HEK293 (cell line): ENCODE measurements around the gene ASPSCR1.

Experiments used
- BCL11B ChIP-seq: fragments of 450-650 bp; formaldehyde crosslinking; IDR thresholded peaks from 2 replicates; pipeline ENCODE4 v1.5.1; 2016; ENCODE audit warnings: low read depth, missing biosample characterization, missing genetic modification characterization
- EGR2 ChIP-seq: fragments of 450-650 bp; formaldehyde crosslinking; IDR thresholded peaks from 2 replicates; pipeline ENCODE4 v1.5.1; 2016; ENCODE audit warnings: low read depth, missing biosample characterization, missing genetic modification characterization
- FEZF1 ChIP-seq: fragments of 450-650 bp; formaldehyde crosslinking; IDR thresholded peaks from 2 replicates; pipeline ENCODE4 v1.5.1; 2016; ENCODE audit warnings: missing biosample characterization, missing genetic modification characterization
- GFI1B ChIP-seq: fragments of 450-650 bp; formaldehyde crosslinking; IDR thresholded peaks from 2 replicates; pipeline ENCODE4 v1.5.1; 2016; ENCODE audit warnings: missing biosample characterization, missing genetic modification characterization
- KLF17 ChIP-seq: fragments of 450-650 bp; formaldehyde crosslinking; IDR thresholded peaks from 2 replicates; pipeline ENCODE4 v1.5.1; 2016; ENCODE audit warnings: missing biosample characterization, missing genetic modification characterization
- KLF7 ChIP-seq: fragments of 450-650 bp; formaldehyde crosslinking; IDR thresholded peaks from 2 replicates; pipeline ENCODE4 v1.5.1; 2016; ENCODE audit warnings: missing biosample characterization, missing genetic modification characterization, borderline replicate concordance
- MEIS1 ChIP-seq: sonication (generic); formaldehyde crosslinking; IDR thresholded peaks from 2 replicates; pipeline ENCODE4 v1.8.1; 2022; ENCODE audit warnings: missing genetic modification reagents, mild to moderate bottlenecking, borderline replicate concordance
- OVOL3 ChIP-seq: fragments of 450-650 bp; formaldehyde crosslinking; IDR thresholded peaks from 2 replicates; pipeline ENCODE4 v1.5.1; 2016; ENCODE audit warnings: missing biosample characterization, missing genetic modification characterization
- PBX3 ChIP-seq: sonication (generic); formaldehyde crosslinking; IDR thresholded peaks from 2 replicates; pipeline ENCODE4 v1.8.1; 2022; ENCODE audit warnings: mild to moderate bottlenecking, moderate library complexity, missing genetic modification reagents
- ZFHX2 ChIP-seq: fragments of 450-650 bp; formaldehyde crosslinking; conservative IDR thresholded peaks from 2 replicates; pipeline ENCODE4 v1.5.1; 2016; ENCODE audit warnings: missing biosample characterization, missing genetic modification characterization
- ZFP41 ChIP-seq: fragments of 450-650 bp; formaldehyde crosslinking; IDR thresholded peaks from 2 replicates; pipeline ENCODE4 v1.5.1; 2016; ENCODE audit warnings: missing biosample characterization, missing genetic modification characterization, borderline replicate concordance
- ZNF140 ChIP-seq: fragments of 450-650 bp; formaldehyde crosslinking; IDR thresholded peaks from 2 replicates; pipeline ENCODE4 v1.5.1; 2016; ENCODE audit warnings: missing biosample characterization, missing genetic modification characterization
- ZNF155 ChIP-seq: fragments of 450-650 bp; formaldehyde crosslinking; IDR thresholded peaks from 2 replicates; pipeline ENCODE4 v1.5.1; 2016; ENCODE audit warnings: missing biosample characterization, missing genetic modification characterization
- ZNF19 ChIP-seq: fragments of 450-650 bp; formaldehyde crosslinking; IDR thresholded peaks from 2 replicates; pipeline ENCODE4; 2016; ENCODE audit warnings: missing biosample characterization, missing genetic modification characterization, low read depth
- ZNF423 ChIP-seq: fragments of 450-650 bp; formaldehyde crosslinking; IDR thresholded peaks from 2 replicates; pipeline ENCODE4 v1.5.1; 2016; ENCODE audit warnings: missing biosample characterization, missing genetic modification characterization
- ZNF560 ChIP-seq: fragments of 450-650 bp; formaldehyde crosslinking; IDR thresholded peaks from 2 replicates; pipeline ENCODE4 v1.5.1; 2017; ENCODE audit warnings: missing biosample characterization, missing genetic modification characterization, borderline replicate concordance
- ZNF621 ChIP-seq: fragments of 450-650 bp; formaldehyde crosslinking; IDR thresholded peaks from 2 replicates; pipeline ENCODE4 v1.5.1; 2017; ENCODE audit warnings: missing biosample characterization, missing genetic modification characterization
- ZNF623 ChIP-seq: fragments of 450-650 bp; formaldehyde crosslinking; IDR thresholded peaks from 2 replicates; pipeline ENCODE4 v1.5.1; 2016; ENCODE audit warnings: missing biosample characterization, missing genetic modification characterization
- ZNF626 ChIP-seq: fragments of 450-650 bp; sonication (Bioruptor Pico); formaldehyde crosslinking; IDR thresholded peaks from 2 replicates; pipeline ENCODE4 v1.5.1; 2018; ENCODE audit warnings: missing biosample characterization, missing genetic modification characterization, inconsistent platforms
- ZNF645 ChIP-seq: fragments of 450-650 bp; formaldehyde crosslinking; IDR thresholded peaks from 2 replicates; pipeline ENCODE4; 2016; ENCODE audit warnings: missing biosample characterization, missing genetic modification characterization
- ZNF670 ChIP-seq: fragments of 450-650 bp; formaldehyde crosslinking; IDR thresholded peaks from 2 replicates; pipeline ENCODE4 v1.5.1; 2016; ENCODE audit warnings: missing biosample characterization, missing genetic modification characterization, low read depth
- ZNF76 ChIP-seq: fragments of 450-650 bp; formaldehyde crosslinking; IDR thresholded peaks from 2 replicates; pipeline ENCODE4; 2016; ENCODE audit warnings: low read depth, missing biosample characterization, missing genetic modification characterization, borderline replicate concordance
- ZNF777 ChIP-seq: fragments of 450-650 bp; formaldehyde crosslinking; IDR thresholded peaks from 2 replicates; pipeline ENCODE4 v1.5.1; 2017; ENCODE audit warnings: missing biosample characterization, missing genetic modification characterization, borderline replicate concordance
- ZSCAN23 ChIP-seq: fragments of 450-650 bp; formaldehyde crosslinking; IDR thresholded peaks from 2 replicates; pipeline ENCODE4 v1.5.1; 2016; ENCODE audit warnings: missing biosample characterization, missing genetic modification characterization
- TF ChIP-seq, protein P1 (sequence below): fragments of 450-650 bp; IDR thresholded peaks from 2 replicates; pipeline ENCODE4 v1.5.1; 2018; ENCODE audit warnings: missing biosample characterization, mild to moderate bottlenecking, missing genetic modification characterization
- TF ChIP-seq, protein P2 (sequence below): fragments of 450-650 bp; formaldehyde crosslinking; IDR thresholded peaks from 2 replicates; pipeline ENCODE4 v1.5.1; 2016; ENCODE audit warnings: missing biosample characterization, missing genetic modification characterization
- TF ChIP-seq, protein P3 (sequence below): fragments of 450-650 bp; formaldehyde crosslinking; IDR thresholded peaks from 2 replicates; pipeline ENCODE4 v1.5.1; 2016; ENCODE audit warnings: missing biosample characterization, missing genetic modification characterization

The ASPSCR1 gene

DNA sequence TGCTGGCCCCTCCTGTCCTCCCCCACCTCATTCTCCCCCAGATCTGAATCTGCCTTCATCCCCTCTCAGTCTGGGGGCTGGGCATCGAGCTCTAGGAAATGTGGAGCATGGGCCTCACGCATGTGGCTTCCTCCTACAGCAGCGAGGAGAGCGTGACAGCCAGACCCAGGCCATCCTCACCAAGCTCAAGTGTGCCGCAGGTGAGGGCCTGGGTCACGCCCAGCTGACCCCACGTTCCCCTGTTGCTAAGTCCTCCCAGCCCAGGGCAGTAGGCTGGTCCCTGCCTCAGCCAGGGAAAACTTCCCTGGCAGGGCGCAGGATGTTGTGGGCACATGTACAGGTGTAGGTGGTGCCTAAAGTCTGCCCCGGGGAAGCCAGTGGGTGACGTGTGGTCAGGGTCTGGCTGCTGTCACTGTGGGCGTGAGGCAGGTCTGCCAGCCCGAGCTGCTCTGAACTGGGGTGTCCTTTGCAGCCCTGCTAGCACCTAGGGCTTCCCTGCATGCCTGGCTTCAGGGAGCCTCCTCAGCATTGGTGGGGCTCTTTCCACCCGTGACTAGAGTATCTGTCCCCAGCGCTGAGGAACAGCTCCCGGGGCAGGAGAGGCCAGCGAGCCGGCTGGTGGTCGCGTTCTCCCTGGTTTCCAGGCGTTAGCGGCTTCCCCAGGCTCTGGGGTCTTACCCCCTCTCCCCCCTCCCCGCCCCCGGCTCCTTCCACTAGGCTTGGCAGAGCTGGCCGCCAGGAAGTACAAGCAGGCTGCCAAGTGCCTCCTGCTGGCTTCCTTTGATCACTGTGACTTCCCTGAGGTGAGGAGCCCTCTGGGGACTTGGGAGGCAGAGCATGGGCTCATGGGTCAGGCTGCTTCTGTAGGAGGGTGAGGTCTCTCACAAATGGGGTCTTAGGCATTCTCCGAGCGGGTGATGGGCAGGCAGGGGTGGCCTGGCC lies 77.9 kb downstream of the ASPSCR1 start (continued):
- TF ChIP-seq ZNF155 (tag by site-specific recombination) (no peak), ZNF623 (tag by site-specific recombination) (no peak), ZSCAN23 (no peak), ZNF423 (tag by site-specific recombination) (peak; percentile 80; the same call in 1 of the 2 replicates), KLF7 (no peak), ZNF76 (tag by site-specific recombination) (no peak), ZNF560 (tag by site-specific recombination) (no peak), KLF17 (tag by site-specific recombination) (no peak), ZNF777 (tag by site-specific recombination) (no peak), FEZF1 (tag by site-specific recombination) (0 out of 2 replicates have a peak, but pooled peaks have one; percentile 11), ZNF670 (tag by site-specific recombination) (no peak), OVOL3 (tag by site-specific recombination) (no peak), MEIS1 (CRISPR knock-in tag) (no peak), BCL11B (tag by site-specific recombination) (no peak; the same call in 1 of the 2 replicates), ZNF140 (tag by site-specific recombination) (no peak), ZFHX2 (tag by site-specific recombination) (peak; percentile 86), EGR2 (peak; percentile 88), GFI1B (tag by site-specific recombination) (no peak), PBX3 (peak; percentile 33; the same call in 1 of the 2 replicates), ZNF626 (no peak), ZNF19 (tag by site-specific recombination) (no peak), ZFP41 (tag by site-specific recombination) (no peak), ZNF621 (tag by site-specific recombination) (no peak), ZNF645 (no peak)
- TF ChIP-seq, protein P1, sequence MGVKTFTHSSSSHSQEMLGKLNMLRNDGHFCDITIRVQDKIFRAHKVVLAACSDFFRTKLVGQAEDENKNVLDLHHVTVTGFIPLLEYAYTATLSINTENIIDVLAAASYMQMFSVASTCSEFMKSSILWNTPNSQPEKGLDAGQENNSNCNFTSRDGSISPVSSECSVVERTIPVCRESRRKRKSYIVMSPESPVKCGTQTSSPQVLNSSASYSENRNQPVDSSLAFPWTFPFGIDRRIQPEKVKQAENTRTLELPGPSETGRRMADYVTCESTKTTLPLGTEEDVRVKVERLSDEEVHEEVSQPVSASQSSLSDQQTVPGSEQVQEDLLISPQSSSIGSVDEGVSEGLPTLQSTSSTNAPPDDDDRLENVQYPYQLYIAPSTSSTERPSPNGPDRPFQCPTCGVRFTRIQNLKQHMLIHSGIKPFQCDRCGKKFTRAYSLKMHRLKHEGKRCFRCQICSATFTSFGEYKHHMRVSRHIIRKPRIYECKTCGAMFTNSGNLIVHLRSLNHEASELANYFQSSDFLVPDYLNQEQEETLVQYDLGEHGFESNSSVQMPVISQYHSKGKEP: no peak
- TF ChIP-seq, protein P2, sequence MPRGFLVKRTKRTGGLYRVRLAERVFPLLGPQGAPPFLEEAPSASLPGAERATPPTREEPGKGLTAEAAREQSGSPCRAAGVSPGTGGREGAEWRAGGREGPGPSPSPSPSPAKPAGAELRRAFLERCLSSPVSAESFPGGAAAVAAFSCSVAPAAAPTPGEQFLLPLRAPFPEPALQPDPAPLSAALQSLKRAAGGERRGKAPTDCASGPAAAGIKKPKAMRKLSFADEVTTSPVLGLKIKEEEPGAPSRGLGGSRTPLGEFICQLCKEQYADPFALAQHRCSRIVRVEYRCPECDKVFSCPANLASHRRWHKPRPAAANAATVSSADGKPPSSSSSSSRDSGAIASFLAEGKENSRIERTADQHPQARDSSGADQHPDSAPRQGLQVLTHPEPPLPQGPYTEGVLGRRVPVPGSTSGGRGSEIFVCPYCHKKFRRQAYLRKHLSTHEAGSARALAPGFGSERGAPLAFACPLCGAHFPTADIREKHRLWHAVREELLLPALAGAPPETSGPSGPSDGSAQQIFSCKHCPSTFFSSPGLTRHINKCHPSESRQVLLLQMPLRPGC: no peak
- TF ChIP-seq, protein P3, sequence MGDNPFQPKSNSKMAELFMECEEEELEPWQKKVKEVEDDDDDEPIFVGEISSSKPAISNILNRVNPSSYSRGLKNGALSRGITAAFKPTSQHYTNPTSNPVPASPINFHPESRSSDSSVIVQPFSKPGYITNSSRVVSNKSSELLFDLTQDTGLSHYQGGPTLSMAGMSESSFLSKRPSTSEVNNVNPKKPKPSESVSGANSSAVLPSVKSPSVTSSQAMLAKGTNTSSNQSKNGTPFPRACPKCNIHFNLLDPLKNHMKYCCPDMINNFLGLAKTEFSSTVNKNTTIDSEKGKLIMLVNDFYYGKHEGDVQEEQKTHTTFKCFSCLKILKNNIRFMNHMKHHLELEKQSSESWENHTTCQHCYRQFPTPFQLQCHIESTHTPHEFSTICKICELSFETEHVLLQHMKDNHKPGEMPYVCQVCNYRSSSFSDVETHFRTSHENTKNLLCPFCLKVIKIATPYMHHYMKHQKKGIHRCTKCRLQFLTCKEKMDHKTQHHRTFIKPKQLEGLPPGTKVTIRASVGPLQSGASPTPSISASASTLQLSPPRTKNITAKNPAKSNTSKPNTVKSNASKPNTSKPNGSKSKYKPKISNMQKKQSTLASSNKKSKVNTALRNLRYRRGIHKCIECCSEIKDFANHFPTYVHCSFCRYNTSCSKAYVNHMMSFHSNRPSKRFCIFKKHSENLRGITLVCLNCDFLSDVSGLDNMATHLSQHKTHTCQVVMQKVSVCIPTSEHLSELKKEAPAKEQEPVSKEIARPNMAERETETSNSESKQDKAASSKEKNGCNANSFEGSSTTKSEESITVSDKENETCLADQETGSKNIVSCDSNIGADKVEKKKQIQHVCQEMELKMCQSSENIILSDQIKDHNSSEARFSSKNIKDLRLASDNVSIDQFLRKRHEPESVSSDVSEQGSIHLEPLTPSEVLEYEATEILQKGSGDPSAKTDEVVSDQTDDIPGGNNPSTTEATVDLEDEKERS (tag by site-specific recombination): no peak
